ENCODE measurements around the gene ATRN. TPM values are rescaled to one million over a fixed set of nuclear protein-coding genes. Genes with fewer than 3 reads are reported as not detected.

Gene ATRN
- total RNA-seq, 1 experiment from 2014 or later: 19.9 TPM

GRCh38 chr20:3461211-3461771 is 9.5 kb upstream of the ATRN start:
- no peaks in the 10 kb centered on the region for H3K36me3 Mint-ChIP-seq

DNA sequence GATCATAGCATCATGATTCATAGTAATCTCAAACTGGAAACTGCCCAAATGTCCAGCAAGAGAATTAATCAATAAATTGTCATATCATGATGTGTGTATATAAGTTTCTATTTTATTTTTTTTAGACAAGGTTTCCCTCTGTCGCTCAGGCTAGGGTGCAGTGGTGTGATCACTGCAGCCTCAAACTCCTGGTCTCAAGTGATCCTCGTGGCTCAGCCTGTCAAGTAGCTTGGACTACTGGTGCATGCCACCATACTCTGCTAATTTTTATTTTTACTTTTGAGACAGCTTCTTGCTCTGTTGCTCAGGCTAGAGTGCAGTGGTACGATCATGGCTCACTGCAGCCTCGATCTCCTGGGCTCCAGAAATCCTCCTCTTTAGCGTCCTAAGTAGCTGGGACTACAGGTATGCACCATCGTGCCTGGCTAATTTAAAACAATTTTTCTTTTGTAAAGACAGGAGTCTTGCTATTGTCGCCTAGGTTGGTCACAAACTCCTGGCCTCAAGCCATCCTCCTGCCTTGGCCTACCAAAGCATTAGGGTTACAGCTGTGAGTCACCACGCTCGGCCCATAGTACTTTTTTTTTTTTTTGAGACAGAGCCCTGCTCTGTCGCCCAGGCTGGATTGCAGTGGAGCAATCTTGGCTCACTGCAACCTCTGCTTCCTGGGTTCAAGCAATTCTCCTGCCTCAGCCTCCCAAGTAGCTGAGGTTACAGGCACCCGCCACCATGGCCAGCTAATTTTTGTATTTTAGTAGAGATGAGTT is 8.7 kb upstream of the ATRN start:
- Mint-ChIP-seq H3K27ac (no peak overlapping the region), H3K27me3 (ENCODE audit: low read depth) (peaks cover 20% of the 10 kb centered on the region), H3K9me3 (no peaks in the 10 kb centered on the region), H3K4me1 (peaks cover 7% of the 10 kb centered on the region), H3K4me3 (no peak overlapping the region), H3K36me3 (no peaks in the 10 kb centered on the region)
- DNase-seq (ENCODE audit: low spot score) (no peak), ATAC-seq (no peak)
- CTCF ChIA-PET: no interaction called here
- POLR2A ChIA-PET: interaction anchor here (1.6 kb wide), 1 partner anchor 8 kb away, joined by 4 read pairs; the partner anchor contains the start of gene ATRN
- TF ChIP-seq ZNF532 (CRISPR knock-in tag; IDR thresholded peaks at IDR 0.05; ENCODE audit: borderline replicate concordance): no peak
- TF ChIP-seq ZNF121 (CRISPR knock-in tag; IDR thresholded peaks at IDR 0.05): no peak
- TF ChIP-seq ZBTB21 (CRISPR knock-in tag; IDR thresholded peaks at IDR 0.05; ENCODE audit: borderline replicate concordance): no peak
- no peak for TF ChIP-seq ATF2 (CRISPR knock-in tag; IDR thresholded peaks at IDR 0.05; ENCODE audit: borderline replicate concordance, low read depth)
- TF ChIP-seq GABPB1 (CRISPR knock-in tag; IDR thresholded peaks at IDR 0.05): no peak
- TF ChIP-seq, protein P1, sequence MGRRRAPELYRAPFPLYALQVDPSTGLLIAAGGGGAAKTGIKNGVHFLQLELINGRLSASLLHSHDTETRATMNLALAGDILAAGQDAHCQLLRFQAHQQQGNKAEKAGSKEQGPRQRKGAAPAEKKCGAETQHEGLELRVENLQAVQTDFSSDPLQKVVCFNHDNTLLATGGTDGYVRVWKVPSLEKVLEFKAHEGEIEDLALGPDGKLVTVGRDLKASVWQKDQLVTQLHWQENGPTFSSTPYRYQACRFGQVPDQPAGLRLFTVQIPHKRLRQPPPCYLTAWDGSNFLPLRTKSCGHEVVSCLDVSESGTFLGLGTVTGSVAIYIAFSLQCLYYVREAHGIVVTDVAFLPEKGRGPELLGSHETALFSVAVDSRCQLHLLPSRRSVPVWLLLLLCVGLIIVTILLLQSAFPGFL (CRISPR knock-in tag; IDR thresholded peaks at IDR 0.05; ENCODE audit: borderline replicate concordance): no peak
- TF ChIP-seq HMGA2 (CRISPR knock-in tag; IDR thresholded peaks at IDR 0.05): no peak

More at GRCh38 chr20:3461211-3461771, 9.5 kb upstream of the ATRN start:
- Mint-ChIP-seq H3K27ac (no peak overlapping the region), H3K27me3 (ENCODE audit: low read depth) (peaks cover 12% of the 10 kb centered on the region), H3K9me3 (no peaks in the 10 kb centered on the region), H3K4me1 (peaks cover 7% of the 10 kb centered on the region), H3K4me3 (no peak overlapping the region)
- CTCF ChIA-PET: no interaction called here
- peak; percentile 26; the same call in 1 of the 2 replicates for ATAC-seq
- TF ChIP-seq TP53 (CRISPR knock-in tag; IDR thresholded peaks at IDR 0.05) (no peak), USF1 (CRISPR knock-in tag; IDR thresholded peaks at IDR 0.05) (no peak), ESRRA (CRISPR knock-in tag; IDR thresholded peaks at IDR 0.05; ENCODE audit: borderline replicate concordance) (no peak), SMAD3 (CRISPR knock-in tag; IDR thresholded peaks at IDR 0.05; ENCODE audit: borderline replicate concordance) (no peak), OVOL2 (CRISPR knock-in tag; IDR thresholded peaks at IDR 0.05; ENCODE audit: borderline replicate concordance) (no peak), HMGA2 (CRISPR knock-in tag; IDR thresholded peaks at IDR 0.05) (no peak), ZBTB21 (CRISPR knock-in tag; IDR thresholded peaks at IDR 0.05; ENCODE audit: borderline replicate concordance) (no peak), FOXP1 (CRISPR knock-in tag; IDR thresholded peaks at IDR 0.05; ENCODE audit: borderline replicate concordance) (no peak), ZNF138 (CRISPR knock-in tag; conservative IDR thresholded peaks at IDR 0.05) (no peak), ZNF423 (CRISPR knock-in tag; IDR thresholded peaks at IDR 0.05) (no peak), NR2C2 (CRISPR knock-in tag; IDR thresholded peaks at IDR 0.05) (no peak)
- TF ChIP-seq, protein P2, sequence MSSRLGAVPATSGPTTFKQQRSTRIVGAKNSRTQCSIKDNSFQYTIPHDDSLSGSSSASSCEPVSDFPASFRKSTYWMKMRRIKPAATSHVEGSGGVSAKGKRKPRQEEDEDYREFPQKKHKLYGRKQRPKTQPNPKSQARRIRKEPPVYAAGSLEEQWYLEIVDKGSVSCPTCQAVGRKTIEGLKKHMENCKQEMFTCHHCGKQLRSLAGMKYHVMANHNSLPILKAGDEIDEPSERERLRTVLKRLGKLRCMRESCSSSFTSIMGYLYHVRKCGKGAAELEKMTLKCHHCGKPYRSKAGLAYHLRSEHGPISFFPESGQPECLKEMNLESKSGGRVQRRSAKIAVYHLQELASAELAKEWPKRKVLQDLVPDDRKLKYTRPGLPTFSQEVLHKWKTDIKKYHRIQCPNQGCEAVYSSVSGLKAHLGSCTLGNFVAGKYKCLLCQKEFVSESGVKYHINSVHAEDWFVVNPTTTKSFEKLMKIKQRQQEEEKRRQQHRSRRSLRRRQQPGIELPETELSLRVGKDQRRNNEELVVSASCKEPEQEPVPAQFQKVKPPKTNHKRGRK (CRISPR knock-in tag; IDR thresholded peaks at IDR 0.05; ENCODE audit: borderline replicate concordance): no peak
- TF ChIP-seq, protein P3, sequence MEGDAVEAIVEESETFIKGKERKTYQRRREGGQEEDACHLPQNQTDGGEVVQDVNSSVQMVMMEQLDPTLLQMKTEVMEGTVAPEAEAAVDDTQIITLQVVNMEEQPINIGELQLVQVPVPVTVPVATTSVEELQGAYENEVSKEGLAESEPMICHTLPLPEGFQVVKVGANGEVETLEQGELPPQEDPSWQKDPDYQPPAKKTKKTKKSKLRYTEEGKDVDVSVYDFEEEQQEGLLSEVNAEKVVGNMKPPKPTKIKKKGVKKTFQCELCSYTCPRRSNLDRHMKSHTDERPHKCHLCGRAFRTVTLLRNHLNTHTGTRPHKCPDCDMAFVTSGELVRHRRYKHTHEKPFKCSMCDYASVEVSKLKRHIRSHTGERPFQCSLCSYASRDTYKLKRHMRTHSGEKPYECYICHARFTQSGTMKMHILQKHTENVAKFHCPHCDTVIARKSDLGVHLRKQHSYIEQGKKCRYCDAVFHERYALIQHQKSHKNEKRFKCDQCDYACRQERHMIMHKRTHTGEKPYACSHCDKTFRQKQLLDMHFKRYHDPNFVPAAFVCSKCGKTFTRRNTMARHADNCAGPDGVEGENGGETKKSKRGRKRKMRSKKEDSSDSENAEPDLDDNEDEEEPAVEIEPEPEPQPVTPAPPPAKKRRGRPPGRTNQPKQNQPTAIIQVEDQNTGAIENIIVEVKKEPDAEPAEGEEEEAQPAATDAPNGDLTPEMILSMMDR (IDR thresholded peaks at IDR 0.05): no peak
- TF ChIP-seq, protein P4, sequence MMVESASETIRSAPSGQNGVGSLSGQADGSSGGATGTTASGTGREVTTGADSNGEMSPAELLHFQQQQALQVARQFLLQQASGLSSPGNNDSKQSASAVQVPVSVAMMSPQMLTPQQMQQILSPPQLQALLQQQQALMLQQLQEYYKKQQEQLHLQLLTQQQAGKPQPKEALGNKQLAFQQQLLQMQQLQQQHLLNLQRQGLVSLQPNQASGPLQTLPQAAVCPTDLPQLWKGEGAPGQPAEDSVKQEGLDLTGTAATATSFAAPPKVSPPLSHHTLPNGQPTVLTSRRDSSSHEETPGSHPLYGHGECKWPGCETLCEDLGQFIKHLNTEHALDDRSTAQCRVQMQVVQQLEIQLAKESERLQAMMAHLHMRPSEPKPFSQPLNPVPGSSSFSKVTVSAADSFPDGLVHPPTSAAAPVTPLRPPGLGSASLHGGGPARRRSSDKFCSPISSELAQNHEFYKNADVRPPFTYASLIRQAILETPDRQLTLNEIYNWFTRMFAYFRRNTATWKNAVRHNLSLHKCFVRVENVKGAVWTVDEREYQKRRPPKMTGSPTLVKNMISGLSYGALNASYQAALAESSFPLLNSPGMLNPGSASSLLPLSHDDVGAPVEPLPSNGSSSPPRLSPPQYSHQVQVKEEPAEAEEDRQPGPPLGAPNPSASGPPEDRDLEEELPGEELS (CRISPR knock-in tag; IDR thresholded peaks at IDR 0.05): no peak
- peak; percentile 51 for DNase-seq (ENCODE audit: low spot score)
- POLR2A ChIA-PET: interaction anchor here (1.6 kb wide), 1 partner anchor 9 kb away, joined by 4 read pairs; the partner anchor contains the start of gene ATRN
